HG02970 (cell line): ENCODE measurements around the gene SDF4.

ENCODE experiments used
- ATAC-seq: cut with Tn5 transposase; IDR thresholded peaks from one replicate; pipeline ENCODE4 v1.9.1; 2021; ENCODE audit warnings: mild to moderate bottlenecking, moderate library complexity, moderate number of reproducible peaks; ENCODE audit not compliant: unreplicated experiment, low FRiP score

SDF4 gene

DNA sequence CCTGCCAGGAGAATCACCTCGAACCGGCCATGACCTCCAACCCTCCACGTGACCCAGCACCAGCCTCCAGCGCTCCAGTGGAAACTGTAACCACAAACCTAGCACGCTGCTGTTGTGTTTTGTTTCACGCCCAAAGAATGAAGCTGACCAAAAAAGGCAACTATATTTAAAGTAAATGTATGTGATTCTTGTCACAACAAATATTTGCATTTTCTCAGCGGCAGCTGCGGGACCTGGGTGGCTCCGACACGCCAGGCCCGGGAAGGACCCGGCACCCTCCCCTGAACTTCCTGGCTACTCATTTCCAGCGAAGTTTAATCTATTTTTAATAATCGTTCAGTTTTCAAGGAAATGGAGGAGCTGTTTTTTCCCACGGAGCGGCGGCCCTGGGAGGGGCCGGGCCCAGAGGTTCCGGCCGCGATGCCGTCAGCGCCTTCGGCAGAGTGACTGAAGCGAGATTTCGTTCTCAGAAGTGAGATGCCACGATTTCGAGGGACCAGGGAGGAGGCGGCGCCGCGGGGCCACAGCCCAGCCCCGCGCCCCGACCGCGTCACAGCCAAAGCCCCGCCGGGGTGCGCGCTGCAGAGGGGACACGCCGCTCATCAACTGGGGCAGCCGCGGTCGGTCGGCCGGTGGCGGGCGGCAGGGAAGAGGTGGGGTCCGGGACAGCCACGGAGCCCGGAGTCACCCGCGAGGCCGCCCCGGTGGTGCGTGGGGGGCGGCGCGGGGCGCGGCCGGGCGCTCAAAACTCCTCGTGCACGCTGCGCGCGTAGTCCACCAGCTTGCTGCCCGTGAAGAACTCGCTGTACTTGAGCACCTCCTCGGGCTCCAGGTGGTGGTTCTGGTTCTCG is 14.8 kb downstream of the SDF4 start:
- no peak for ATAC-seq

DNA sequence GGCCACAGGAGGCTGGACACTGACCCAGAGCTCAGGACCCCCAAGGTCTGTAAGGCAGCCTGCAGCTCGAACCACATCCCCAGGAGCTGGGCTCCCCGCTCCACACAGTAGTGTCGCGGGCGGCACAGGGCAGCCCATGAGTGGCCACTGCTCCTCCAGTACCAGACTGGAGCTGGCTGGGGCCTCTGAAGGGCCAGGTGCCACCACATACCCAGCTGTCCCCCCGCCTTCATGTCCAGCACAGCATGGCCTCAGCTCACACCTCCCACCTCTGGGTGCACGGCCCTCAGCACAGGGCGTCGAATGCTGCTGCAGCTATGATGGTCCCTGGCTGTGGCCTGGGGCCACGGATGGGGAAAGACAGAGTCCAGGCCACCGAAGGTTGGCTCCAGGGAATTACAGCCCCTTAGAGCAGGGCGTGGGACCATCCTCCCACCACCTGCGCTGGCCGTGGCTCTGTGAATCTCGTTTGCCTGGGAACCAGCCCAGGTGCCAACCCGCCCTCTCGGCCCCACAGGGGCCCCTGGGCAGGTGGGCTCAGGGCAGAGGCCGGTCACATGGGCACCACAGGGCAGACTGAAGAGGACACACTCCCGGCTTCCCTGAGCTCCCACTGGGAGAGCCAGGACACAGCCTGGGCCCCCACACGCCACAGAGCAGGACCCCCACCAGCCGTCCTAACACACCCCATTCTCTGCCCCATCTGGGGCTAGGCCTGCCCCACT is 15.8 kb downstream of the SDF4 start:
- no peak for ATAC-seq

DNA sequence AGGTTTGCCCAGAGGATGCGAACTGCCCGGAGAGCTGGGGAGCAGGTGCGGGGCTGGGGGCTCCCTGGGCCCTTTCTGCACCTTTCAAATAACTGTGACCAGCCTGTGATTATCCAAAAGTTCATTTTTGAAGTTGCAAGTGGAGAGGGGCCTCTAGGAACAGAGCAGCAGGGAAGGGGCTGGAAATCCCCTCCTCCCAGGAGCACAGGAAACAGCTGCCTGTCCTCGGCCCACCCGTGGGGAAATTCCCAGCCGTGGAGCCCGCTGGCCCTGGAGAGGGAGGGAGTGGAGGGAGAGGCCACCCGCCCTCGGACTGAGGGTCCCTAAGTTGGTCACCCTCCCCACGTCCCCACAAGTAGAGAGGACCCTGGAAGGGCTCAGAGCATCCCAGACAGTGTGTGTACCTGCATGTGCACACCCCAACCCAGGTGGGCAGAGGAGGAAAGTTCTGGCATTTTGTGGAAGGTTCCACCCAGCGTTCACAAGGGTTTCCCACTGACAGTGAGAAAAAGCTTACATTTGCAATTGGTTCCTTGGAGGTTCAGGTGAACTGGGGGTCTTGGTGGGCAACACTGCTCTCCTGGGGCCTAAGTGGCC is 16.6 kb downstream of the SDF4 start:
- ATAC-seq = no peak

DNA sequence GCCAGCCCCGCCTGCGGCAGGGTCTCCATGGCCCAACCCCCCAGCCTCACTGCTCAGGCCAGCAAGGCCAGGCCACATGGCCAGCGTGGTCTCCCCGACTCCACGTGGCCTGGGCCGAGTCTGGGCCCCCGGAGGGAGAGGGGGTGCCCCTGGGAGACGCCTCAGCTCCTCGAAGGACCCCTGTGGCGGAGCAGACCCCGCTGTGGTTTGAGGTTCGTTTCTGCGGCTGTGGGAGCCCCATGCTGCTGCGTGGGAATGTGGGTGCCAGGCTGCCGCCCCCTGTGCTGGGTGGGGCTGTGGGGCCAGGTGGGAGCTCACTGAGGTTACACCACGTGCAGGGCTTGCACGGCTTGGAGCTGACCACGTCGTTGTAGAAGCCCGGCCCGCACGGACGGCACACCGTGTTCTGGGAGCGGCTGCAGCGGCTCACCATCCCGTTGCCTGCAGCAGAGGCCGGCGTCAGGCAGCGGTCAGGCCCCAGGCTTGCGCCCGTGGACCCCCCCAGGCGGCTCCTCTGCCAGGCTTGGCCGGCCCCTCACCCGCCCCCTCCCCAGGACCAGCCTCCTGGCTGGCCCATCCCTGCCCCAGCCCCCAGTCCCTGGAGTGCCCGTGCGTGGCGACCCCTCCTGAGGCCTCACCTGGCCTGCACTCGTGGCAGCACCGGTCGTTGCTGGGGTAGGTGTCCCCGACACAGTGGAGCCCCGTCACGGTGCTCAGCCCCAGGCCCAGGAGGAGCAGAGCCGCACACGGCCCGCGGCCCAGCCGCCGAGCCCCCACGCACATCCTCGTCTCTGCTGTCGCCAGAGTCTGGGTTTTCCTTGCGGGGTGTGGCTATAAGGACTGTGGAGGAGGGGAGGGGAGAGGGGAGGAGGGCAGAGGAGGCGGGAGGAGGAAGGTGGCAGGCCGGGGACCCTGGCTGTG is 18.2 kb downstream of the SDF4 start, which contains the start of gene TNFRSF4:
Gene TNFRSF4, minus strand, starts transcription at position 809 of the 921 bp plus-strand sequence. Its CDS starts 26 bp downstream, at position 783.
- ATAC-seq = no peak

DNA sequence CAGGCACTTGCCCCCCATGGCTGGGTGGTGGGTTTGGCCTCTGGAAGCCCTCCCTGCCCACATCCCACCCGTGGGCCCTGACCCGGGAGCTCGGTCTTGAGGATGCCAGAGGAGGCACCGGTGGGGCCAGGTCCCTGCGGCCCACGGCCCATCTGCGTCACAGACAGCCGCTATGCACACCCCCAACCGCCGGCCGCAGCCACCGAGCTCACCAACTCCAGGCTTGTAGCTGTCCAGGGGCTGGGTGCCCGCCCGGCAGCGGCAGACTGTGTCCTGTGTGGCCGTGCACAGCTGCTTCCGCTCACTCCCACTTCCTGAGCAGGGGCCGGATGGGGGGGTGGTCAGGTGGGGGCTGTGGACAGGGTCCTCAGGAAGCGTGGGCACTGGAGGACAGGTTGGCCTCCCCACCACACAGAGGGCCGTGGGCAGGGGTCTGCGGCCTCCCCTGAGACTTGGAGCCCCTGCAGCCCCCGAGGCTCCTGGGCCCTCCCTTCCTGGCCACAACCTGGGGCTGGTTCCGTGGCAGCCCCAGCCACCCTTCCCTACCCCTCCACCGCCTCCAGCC is 18.9 kb downstream of the SDF4 start:
- no peak for ATAC-seq

DNA sequence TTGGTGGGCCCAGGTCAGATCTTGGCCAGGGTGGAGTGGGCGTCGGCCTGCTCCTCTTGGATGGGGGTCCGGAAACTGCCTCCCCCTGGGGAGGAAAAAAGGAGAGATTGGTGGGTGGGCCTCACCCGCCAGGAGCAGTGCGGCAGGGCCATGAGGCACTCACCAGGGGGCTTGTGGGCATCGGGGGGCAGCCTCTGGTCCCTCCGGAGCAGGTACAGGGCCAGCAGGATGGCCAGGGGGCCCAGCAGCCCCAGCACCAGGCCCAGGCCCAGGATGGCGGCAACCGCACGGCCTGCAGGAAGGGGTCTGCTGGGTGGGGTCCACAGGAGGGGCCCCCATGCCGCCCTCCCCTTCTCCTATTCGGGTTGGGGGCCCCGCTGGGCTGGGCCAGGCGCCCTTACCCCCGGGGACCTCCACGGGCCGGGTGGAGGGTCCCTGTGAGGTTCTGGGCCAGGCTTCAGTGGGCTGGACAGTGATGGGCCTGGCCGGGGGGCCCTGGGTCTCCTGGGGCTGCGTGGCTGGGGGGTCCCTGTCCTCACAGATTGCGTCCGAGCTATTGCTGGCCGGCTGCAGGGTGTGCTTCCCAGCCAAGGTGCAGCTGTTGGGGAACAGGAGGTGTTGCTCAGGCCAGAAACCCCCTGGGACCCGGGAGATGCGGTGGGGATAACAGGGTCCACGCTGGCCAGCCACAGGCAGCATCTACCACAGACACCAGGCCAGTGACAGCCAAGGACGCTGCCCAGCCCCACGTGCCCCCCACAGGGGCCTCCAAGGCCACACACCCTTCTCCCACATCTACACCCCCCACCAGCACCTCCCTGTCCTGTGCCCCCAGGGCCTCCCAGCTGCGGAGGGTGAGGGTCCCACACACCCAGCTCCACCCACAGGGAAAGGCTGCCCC is 20.0 kb downstream of the SDF4 start:
- no peak for ATAC-seq

DNA sequence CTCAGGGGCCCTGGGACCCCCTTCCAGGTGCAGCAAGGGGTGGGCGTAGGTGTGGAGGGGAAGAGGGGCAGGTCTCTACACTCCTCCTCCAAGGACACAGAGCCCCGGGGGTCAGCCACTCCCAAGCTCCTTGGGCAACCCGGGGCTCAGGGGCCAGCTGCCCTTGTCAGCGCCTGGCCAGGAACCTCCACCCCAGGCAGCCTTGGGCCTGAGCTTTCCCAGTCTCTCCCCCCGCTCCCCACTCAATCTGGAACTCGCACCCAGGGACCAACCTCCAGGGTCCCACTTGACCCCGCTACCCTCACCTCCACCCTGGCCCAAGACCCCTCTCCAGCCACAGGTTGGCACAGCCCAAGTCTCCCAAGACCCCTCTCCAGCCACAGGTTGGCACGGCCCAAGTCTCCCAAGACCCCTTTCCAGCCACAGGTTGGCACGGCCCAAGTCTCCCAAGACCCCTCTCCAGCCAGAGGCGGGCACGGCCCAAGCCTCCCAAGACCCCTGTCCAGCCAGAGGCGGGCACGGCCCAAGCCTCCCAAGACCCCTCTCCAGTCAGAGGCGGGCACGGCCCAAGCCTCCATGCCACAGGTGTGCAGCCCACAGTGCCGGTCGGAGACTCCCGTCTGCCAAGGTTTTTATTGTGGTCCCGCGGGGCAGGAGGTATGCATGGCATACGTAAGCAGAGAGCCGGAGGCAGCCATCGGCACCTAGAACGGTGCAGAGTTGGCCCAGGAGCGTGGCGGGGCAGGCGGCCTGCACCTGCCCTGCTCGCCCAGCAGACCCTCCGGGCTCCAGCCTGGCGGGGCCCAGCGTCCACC is 20.9 kb downstream of the SDF4 start:
- no peak for ATAC-seq

DNA sequence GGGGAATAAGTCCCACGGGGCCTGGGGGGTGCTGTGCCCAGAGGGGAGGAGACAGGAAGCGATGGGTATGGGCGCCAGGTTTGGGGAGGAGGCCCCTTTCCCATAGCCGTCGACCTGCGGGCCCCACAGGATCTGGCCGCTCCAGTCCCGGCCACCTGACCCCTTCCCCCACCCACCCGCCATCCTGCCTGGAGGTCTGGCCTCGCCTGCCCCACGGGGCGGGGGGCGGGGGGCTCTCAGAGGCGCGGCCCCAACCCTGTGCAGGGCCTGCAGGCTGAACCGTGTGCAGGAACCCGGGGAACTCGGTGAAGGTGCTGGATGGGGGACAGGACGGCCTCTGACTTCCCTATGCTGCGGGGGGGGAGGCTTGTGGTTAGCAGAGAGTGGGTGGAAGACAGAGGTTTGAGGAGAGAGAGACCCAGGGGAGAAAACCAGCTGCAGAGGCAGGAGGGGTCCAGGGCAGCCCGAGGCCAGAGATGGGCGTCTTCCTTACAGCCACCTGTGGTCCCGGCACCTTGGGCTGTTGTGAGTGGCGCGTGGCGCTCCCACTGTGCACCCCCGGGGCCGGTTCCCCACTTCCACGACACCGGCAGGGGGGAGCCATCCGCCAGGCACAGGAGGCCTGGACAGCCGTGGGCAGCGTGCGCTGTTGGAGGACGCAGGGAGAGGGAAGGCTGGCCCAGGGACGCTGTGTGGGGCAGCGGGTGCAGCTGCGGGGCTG is 22.9 kb downstream of the SDF4 start:
- no peak for ATAC-seq

DNA sequence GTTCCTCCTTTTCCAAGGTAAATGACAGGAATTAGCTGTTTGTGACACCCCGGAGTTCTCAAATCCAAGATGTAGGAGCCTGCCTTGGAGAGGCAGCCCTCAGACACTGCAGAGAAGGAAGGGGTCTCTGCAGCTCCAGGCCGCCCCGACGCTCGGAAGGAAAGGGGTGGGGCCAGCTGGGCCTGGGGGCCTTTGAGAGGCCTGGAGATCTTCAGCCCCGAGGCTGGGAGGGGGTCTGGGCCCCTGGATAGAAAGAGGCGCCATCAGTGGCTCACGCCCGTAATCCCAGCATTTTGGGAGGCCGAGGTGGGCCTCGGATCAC is 24.3 kb downstream of the SDF4 start:
- no peak for ATAC-seq

DNA sequence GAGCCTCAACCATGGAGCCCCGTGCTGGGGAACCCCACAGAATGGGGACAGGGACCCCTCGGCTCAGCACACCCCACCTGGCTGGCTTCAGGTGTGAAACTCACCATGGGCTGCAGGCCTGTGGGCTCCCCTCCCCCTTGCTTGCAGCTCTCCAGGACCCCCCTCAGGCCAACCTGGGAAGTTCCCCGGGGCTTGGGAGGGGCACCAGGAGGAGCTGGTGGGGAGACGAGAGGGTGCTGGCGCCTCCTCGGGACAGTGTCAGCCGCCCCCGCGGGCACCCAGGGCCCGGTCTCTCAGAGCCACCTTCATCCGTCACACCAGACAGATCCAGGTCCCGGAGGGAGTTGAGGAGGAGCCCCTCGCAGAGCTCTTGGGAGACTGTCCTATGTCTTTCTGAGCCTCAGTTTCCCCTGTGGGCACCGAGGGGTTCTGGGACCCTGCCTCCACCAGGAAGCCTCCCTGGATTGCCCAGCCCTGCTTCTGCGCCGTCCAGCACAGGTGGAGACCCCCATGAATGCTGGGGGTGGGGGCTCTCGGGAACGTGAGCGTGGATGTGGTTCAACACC is 24.8 kb downstream of the SDF4 start:
- ATAC-seq = no peak

DNA sequence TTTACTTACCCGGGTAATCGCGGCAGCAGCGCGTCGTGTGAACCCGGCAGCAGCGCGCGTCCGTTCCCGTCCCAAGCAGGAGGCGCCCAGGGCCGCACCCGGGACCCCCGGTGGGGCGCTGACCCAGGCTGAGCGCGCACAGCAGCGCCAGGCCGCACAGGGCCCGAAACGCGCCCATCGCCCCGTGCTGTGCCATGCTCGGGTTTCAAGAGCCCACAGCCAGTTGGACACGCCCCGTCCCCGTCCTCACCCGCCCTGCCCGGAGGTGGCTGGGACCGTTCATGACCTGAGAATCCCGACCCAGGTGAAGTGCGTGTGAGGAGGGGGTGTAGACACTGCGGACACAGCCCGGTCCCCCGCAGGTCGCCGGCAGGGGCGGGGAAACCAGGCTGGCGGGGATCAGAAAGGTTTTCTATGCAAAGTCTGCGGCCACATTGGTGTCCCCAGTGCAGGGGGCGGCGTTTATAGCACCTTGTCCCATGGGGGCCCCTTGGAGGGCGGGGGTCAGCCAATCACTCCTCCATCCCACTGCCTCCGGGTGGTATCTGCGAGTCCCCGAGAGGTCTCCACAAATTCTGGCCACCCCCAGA is 25.3 kb downstream of the SDF4 start, which contains the start of gene TNFRSF18:
Gene TNFRSF18, minus strand, starts transcription at position 217 of the 590 bp plus-strand sequence. Its CDS starts 21 bp downstream, at position 196.
- no peak for ATAC-seq

DNA sequence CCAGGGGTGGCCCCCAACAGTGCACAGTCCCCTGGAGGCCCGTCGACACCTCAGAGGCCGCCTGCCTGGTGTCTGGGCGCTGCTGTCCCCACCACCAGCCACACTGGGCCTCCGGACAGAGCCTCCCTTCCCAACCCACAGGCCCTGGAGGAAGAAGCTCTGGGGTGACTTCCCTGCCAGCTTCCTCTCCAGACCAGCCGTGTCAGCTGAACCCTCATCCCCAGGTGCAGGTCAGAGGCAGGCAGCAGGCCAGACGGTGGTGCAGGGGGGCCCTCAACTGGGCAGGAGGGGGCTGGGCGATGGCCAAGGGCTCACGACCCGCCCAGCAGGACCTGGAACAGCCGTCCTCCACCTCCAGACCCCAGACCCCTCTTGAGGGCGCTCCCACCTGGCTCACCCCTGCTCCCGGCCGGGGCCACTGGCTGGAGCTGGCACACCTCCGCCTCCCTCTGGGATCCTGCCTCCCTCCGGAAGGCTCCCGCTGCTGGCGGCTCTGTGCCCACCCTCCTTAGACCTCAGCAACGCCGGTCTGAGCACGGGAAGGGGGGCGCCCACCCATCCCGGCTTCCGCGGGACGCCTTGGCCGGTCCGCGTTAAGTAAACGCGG is 25.9 kb downstream of the SDF4 start:
- ATAC-seq = no peak

DNA sequence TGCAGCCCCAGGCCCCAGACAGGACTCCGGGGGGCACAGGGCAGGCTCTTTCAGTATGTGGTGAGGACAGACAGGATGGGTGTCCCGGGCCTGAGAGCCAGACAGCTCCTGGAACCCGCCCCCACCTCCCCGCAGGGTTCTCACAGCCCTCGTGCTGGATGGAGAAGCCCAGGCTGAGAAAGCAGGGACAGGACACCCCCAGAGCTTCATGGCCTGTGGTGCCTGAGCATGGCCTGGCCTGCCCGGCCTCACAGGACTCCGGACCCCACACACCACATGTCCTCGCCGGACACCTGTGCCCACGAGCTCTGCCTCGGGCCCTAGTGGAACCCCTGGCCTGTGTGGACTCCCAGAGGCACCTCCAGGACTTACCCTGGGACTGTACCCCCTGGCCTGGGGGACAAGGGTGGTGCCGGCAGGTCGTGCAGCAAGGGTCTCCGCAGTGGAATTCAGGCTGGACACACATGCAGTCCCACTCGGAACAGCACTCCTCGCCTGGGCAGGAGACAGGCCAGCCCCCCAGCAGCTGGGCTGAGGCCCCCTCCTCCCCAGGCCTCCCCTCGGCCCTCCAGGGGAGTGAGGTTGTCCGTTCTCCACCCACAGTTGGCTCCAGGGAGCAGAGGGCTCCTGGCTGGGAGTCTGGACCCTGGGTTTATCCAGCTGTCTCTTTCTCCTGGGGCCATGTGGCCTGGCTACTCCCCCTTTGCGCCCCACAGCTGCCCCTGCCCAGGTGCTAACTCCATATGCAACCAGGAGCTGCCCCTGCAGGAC is 26.6 kb downstream of the SDF4 start:
- ATAC-seq = no peak

DNA sequence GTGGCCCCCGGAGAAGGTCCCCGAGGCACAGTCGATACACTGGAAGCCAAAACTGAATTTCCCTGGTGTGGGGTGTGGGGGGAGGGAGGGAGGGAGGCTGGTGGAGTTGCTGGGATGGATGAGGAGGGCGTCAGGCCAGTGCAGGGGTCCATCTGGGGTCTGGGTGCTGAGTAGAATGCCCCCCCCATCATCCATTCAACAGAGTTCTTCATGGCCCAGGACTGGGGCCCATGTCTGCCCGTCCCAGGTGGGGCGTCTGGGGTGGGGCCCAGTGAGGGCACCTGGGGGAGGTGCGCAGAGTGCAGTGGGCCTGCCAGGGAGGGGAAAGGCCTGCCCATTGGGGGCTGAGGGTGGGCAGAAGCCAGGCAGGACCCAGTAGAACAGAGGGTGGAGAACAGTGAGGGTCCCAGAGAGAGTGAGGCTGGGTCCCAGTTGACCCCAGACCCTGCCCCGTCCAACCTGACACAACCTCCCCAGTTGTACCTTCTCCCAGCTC is 27.3 kb downstream of the SDF4 start:
- no peak for ATAC-seq
